ACC112 (cell line): Measurements from ENCODE around the gene MED1.
"Not testable (repeated sequence)": the region's sequence is repeated elsewhere in the genome, so short reads cannot be mapped to it uniquely, and the experiment has no call there.

Source experiments
- H2AFZ ChIP-seq: fragments of 200-600 bp; sonication (generic); one replicate; pipeline ENCODE4 v1.6.0; 2017; ENCODE audit warnings: antibody characterized with exemption, low read length; ENCODE audit not compliant: unreplicated experiment
- H3K27ac ChIP-seq: fragments of 200-600 bp; sonication (generic); 2 replicates; pipeline ENCODE4 v1.5.1; 2014; ENCODE audit warnings: low read depth, mild to moderate bottlenecking, antibody characterized with exemption, low read length, moderate library complexity
- H3K27me3 ChIP-seq: fragments of 200-600 bp; sonication (generic); 2 replicates; pipeline ENCODE4 v1.6.1; 2014; ENCODE audit warnings: mild to moderate bottlenecking, antibody characterized with exemption, low read length, moderate library complexity, mixed read lengths; ENCODE audit not compliant: insufficient read depth
- H3K36me3 ChIP-seq: fragments of 200-600 bp; sonication (generic); 2 replicates; pipeline ENCODE4 v1.6.1; 2016; ENCODE audit warnings: mild to moderate bottlenecking, antibody characterized with exemption, low read length, moderate library complexity, mixed read lengths; ENCODE audit not compliant: insufficient read depth
- H3K4me1 ChIP-seq: fragments of 200-600 bp; sonication (generic); one replicate; pipeline ENCODE4 v1.6.1; 2016; ENCODE audit warnings: low read length, mixed read lengths; ENCODE audit not compliant: insufficient read depth, unreplicated experiment, control insufficient read depth
- H3K4me3 ChIP-seq: fragments of 200-600 bp; sonication (generic); 2 replicates; pipeline ENCODE4 v1.5.1; 2014; ENCODE audit warnings: mild to moderate bottlenecking, low read depth, low read length
- H3K79me2 ChIP-seq: fragments of 200-600 bp; sonication (generic); one replicate; pipeline ENCODE4 v1.6.0; 2016; ENCODE audit warnings: low read length; ENCODE audit not compliant: control insufficient read depth, unreplicated experiment, insufficient read depth

MED1 gene, protein sequence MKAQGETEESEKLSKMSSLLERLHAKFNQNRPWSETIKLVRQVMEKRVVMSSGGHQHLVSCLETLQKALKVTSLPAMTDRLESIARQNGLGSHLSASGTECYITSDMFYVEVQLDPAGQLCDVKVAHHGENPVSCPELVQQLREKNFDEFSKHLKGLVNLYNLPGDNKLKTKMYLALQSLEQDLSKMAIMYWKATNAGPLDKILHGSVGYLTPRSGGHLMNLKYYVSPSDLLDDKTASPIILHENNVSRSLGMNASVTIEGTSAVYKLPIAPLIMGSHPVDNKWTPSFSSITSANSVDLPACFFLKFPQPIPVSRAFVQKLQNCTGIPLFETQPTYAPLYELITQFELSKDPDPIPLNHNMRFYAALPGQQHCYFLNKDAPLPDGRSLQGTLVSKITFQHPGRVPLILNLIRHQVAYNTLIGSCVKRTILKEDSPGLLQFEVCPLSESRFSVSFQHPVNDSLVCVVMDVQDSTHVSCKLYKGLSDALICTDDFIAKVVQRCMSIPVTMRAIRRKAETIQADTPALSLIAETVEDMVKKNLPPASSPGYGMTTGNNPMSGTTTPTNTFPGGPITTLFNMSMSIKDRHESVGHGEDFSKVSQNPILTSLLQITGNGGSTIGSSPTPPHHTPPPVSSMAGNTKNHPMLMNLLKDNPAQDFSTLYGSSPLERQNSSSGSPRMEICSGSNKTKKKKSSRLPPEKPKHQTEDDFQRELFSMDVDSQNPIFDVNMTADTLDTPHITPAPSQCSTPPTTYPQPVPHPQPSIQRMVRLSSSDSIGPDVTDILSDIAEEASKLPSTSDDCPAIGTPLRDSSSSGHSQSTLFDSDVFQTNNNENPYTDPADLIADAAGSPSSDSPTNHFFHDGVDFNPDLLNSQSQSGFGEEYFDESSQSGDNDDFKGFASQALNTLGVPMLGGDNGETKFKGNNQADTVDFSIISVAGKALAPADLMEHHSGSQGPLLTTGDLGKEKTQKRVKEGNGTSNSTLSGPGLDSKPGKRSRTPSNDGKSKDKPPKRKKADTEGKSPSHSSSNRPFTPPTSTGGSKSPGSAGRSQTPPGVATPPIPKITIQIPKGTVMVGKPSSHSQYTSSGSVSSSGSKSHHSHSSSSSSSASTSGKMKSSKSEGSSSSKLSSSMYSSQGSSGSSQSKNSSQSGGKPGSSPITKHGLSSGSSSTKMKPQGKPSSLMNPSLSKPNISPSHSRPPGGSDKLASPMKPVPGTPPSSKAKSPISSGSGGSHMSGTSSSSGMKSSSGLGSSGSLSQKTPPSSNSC (N-terminal part only)

DNA sequence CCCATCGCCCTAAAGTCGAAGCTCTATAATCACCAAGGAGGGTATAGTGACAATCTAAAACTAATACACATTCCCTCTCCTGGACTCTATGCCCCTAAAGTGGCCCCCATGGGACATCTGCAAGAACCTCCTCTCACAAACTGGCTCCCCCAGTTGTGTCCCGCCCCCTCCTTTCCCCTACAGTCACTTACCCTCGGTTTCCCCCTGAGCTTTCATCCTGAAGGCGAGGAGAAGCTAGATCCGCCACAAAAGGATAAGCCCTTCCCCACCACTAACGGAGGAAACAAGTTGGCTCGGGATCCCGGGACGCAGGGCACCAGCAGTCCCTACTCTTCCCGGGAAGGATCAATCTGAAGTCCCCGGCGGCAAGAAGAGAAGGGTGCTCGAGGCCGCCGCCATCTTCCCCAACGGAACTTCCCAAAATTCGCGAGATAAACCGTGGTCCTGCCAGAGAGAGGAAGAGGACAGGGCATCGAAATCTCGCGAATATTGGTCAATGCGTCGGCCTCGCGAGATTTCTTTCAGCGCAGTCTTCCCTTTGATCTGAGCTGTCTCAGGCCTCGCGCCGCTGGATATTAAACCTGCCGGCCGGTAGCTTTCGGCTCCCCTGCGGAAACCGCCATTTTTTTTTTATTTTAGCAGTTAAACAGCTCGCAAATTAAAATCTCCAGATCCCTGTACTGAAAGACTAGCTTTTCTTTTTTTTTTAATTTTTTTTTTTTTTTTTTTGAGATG is at the start of gene MED1:
Gene MED1, minus strand, starts transcription at position 417 of the 735 bp plus-strand sequence. Its CDS starts 201 bp downstream, at position 216.
- H2AFZ ChIP-seq = peak within 1 kb of the TSS; percentile 69
- H3K36me3 ChIP-seq = peaks cover 4% of the 10 kb centered on the region; the same call in 1 of the 2 replicates
- H3K27ac ChIP-seq = peak within 1 kb of the TSS; percentile 78
- H3K79me2 ChIP-seq = peaks cover 38% of the 10 kb centered on the region
- no peaks in the 10 kb centered on the region for H3K27me3 ChIP-seq
- peak within 1 kb of the TSS; percentile 87 for H3K4me3 ChIP-seq
- no peaks in the 10 kb centered on the region for H3K4me1 ChIP-seq

DNA sequence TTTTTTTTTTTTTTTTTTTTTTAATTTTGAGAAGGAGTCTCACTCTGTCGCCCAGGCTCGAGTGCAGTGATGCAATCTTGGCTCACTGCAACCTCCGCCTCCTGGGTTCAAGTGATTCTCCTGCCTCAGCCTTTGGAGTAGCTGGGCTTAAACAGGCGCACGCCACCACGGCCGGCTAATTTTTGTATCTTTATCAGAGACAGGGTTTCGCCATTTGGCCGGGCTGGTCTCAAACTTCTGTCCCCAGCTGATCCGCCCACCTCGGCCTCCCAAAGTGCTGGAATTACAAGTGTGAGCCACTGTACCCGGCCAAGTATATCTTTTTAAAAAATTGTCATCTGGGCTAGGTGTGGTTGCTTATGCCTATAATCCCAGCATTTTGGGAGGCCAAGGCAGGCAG is 45.9 kb upstream of the MED1 start:
- H3K27ac ChIP-seq, H3K4me1 ChIP-seq, H3K27me3 ChIP-seq, H3K4me3 ChIP-seq, H3K79me2 ChIP-seq, H2AFZ ChIP-seq: not testable (repeated sequence)
- peaks cover 18% of the 10 kb centered on the region; the same call in 1 of the 2 replicates for H3K36me3 ChIP-seq

DNA sequence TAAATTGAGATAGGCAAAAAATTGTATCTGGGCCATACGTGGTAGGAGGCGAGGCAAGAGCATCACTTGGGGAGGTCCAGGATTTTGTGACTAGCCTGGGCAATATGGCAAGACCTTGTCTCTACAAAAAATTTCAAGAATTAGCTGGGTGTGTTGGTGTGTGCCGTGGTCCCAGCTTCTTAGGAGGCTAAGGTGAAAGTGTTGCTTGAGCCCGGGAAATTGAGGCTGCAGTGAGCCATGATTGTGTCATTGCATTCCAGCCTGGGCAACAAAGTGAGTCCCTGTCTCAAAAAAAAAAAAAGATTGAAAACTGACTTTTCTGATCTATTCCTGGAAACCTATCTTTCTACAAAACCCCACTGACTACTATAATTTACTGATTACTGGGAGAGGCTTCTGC is 36.9 kb upstream of the MED1 start:
- H3K27ac ChIP-seq = no peak overlapping the region
- H3K27me3 ChIP-seq = no peaks in the 10 kb centered on the region
- H3K36me3 ChIP-seq = peaks cover 19% of the 10 kb centered on the region
- peaks cover 20% of the 10 kb centered on the region for H3K79me2 ChIP-seq
- H2AFZ ChIP-seq = no peak overlapping the region
- H3K4me3 ChIP-seq = no peak overlapping the region
- peaks cover 23% of the 10 kb centered on the region for H3K4me1 ChIP-seq

DNA sequence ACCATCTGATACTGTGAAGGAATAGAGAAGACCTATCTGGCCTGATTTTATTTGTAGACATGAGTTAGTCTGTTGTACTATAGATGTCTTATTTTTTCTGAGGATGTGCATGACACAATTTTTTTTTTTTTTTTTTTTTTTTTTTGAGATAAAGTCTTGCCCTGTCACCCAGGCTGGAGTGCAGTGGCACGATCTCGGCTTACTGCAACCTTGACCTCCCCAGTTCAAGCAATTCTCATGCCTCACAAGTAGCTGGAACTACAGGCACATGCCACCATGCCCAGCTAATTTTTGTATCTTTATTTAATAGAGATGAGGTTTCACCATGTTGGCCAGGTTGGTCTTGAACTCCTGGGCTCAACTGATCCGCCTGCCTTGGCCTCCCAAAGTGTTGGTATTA is 36.4 kb upstream of the MED1 start:
- H2AFZ ChIP-seq, H3K27me3 ChIP-seq, H3K4me3 ChIP-seq, H3K27ac ChIP-seq: not testable (repeated sequence)
- peaks cover 15% of the 10 kb centered on the region for H3K36me3 ChIP-seq
- peaks cover 20% of the 10 kb centered on the region for H3K79me2 ChIP-seq
- peaks cover 23% of the 10 kb centered on the region for H3K4me1 ChIP-seq

DNA sequence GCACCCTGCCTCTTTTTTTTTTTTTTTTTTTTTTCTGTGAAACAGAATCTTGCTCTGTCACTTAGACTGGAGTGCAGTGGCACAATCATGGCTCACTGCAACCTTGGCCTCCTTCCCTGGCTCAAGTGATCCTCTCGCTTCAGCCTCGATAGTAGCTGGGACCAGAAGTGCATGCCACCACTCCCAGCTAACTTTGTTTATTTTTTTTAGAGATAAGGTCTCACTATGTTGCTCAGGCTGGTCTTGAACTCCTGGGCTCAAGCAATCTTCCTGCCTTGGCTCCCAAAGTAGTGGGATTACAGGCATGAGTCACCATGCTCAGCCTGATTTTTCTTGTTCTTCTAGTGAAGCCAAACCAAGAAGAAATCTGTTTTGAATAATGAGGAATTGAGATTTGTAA is 35.2 kb upstream of the MED1 start:
- peaks cover 15% of the 10 kb centered on the region for H3K36me3 ChIP-seq
- H3K27me3 ChIP-seq = no peaks in the 10 kb centered on the region
- H3K27ac ChIP-seq = peak overlapping the region; percentile 79
- H2AFZ ChIP-seq = no peak overlapping the region
- H3K79me2 ChIP-seq = peaks cover 20% of the 10 kb centered on the region
- peaks cover 23% of the 10 kb centered on the region for H3K4me1 ChIP-seq
- H3K4me3 ChIP-seq = no peak overlapping the region

DNA sequence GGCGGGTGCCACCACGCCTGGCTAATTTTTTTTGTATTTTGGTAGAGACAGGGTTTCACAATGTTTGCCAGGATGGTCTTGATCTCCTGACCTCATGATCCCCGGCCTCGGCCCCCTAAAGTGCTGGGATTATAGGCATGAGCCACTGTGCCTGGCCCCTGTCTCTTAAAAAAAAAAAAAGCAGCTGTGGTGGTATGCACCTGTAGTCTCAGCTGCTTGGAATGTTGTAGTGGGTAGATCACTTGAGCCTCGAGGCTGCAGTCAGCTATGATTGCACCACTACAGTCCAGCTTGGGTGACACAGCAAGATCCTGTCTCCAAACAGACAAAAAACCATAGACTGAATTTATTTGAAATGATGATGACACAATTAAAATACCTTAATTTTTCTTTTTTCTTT is 34.5 kb upstream of the MED1 start:
- peaks cover 10% of the 10 kb centered on the region for H3K36me3 ChIP-seq
- H3K4me3 ChIP-seq = no peak overlapping the region
- H2AFZ ChIP-seq = no peak overlapping the region
- H3K79me2 ChIP-seq = peaks cover 20% of the 10 kb centered on the region
- peaks cover 23% of the 10 kb centered on the region for H3K4me1 ChIP-seq
- peak overlapping the region; percentile 79 for H3K27ac ChIP-seq
- H3K27me3 ChIP-seq = no peaks in the 10 kb centered on the region

DNA sequence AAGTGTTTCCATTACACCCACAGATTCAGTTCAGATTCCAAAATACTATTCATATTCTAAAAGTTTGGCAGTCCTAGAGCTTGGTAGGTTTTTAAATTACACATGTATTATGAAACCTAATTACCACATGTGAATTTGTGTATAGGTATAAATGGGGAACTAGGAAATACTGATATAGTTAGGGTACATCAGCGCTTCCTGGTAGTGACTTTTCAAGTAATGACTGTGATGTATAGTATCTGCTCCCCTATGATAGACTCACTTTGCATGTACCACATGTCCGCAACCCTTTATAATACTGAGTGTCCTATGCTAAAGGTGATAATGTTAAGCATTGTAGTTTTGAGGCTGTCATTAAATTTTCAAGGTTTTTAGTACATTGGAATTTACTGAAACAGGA is 33.1 kb upstream of the MED1 start:
- H3K36me3 ChIP-seq = peaks cover 7% of the 10 kb centered on the region; the same call in 1 of the 2 replicates
- no peak overlapping the region for H2AFZ ChIP-seq
- H3K4me3 ChIP-seq = no peak overlapping the region
- H3K79me2 ChIP-seq = peaks cover 23% of the 10 kb centered on the region
- no peaks in the 10 kb centered on the region for H3K27me3 ChIP-seq
- H3K4me1 ChIP-seq = peaks cover 23% of the 10 kb centered on the region
- H3K27ac ChIP-seq = no peak overlapping the region

DNA sequence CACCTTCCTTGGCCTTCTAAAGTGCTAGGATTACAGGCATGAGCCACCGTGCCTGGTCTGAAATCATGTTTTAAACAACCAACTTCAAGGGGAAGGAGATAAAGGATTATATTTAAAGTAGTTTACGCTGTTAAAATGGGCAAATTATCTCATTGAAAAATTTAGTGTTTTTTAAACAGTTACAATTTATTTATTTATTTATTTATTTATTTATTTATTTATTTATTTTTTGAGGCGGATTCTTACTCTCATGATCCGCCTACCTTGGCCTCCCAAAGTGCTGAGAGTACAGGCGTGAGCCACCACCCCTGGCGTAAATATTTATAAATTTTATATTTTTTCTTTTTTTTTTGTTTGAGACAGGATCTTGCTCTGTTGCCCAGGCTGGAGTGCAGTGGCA is 32.4 kb upstream of the MED1 start:
- H3K4me1 ChIP-seq = peaks cover 23% of the 10 kb centered on the region
- peaks cover 7% of the 10 kb centered on the region; the same call in 1 of the 2 replicates for H3K36me3 ChIP-seq
- no peak overlapping the region for H2AFZ ChIP-seq
- H3K4me3 ChIP-seq = no peak overlapping the region
- no peaks in the 10 kb centered on the region for H3K27me3 ChIP-seq
- no peak overlapping the region for H3K27ac ChIP-seq
- H3K79me2 ChIP-seq = peaks cover 17% of the 10 kb centered on the region

DNA sequence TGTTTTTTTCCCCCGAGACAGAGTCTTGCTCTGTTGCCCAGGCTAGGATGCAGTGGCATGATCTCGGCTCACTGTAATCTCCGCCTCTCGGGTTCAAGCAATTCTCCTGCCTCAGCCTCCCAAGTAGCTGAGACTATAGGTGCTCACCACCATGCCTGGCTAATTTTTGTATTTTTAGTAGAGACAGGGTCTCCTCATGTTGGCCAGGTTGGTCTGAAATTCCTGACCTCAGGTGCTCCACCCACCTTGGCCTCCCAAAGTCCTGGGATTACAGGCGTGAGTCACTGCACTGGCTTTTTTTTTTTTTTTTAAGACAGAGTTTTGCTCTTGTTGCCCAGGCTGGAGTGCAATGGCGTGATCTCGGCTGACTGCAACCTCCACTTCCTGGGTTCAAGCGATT is 28.6 kb upstream of the MED1 start:
- not testable (repeated sequence) for H3K27ac ChIP-seq, H3K36me3 ChIP-seq, H3K4me3 ChIP-seq, H3K4me1 ChIP-seq, H3K79me2 ChIP-seq, H2AFZ ChIP-seq, H3K27me3 ChIP-seq

DNA sequence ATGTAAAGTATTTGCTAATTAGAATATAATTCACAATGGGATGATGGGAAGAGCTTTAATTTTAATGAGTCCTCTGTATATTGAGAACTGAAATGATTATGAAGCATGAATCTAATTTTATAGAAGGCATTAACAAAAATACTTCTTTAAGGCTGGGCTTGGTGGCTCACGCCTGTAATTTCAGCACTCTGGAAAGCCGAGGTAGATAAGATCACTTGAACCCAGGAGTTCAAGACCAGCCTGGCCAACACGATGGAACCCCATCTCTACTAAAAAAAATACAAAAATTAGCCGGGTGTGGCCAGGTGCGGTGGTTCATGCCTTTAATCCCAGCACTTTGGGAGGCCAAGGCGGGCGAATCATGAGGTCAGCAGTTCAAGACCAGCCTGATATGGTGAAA is 22.2 kb upstream of the MED1 start:
- Histone ChIP-seq H2AFZ (no peak overlapping the region), H3K79me2 (peaks cover 17% of the 10 kb centered on the region), H3K4me1 (no peaks in the 10 kb centered on the region), H3K27ac (no peak overlapping the region), H3K4me3 (no peak overlapping the region), H3K36me3 (0 out of 2 replicates have a peak, but pooled peaks cover 6% of the 10 kb centered on the region), H3K27me3 (no peaks in the 10 kb centered on the region)
